ENCODE results near the gene MAP4K2.

Gene MAP4K2

DNA sequence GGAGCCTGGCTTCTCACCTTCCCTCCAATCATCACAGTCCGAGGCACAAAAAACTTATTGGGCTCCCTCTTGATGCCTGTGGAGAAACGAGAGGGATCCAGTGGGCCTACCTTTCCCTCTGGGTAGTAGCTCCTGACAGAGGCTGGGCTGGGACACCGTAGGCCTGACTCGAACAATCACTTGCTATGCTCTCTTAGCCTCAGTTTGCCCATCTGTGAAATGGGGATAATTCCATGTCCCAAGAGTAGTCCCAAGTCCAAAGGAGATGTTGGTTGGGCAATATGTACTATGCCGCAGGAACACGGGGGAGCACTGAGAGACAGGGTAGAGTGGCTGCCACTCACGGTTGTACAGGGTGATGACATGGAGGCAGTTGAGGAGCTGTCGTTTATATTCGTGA, 51.4 kb downstream of the MAP4K2 start:
- DNase-seq (ENCODE audit: low read depth): no peak
- H3K4me3 ChIP-seq (ENCODE audit: low read depth, low read length): no peak overlapping the region
- no peak for TF ChIP-seq CTCF (IDR thresholded peaks at IDR 0.05; ENCODE audit: control insufficient read depth, extremely low read depth, insufficient read depth)

GRCh38 chr11:64751136-64751535, 51.9 kb downstream of the MAP4K2 start:
- no peak for TF ChIP-seq CTCF (IDR thresholded peaks at IDR 0.05; ENCODE audit: control insufficient read depth, extremely low read depth, insufficient read depth)
- DNase-seq (ENCODE audit: low read depth): no peak
- H3K4me3 ChIP-seq (ENCODE audit: low read depth, low read length): no peak overlapping the region

DNA sequence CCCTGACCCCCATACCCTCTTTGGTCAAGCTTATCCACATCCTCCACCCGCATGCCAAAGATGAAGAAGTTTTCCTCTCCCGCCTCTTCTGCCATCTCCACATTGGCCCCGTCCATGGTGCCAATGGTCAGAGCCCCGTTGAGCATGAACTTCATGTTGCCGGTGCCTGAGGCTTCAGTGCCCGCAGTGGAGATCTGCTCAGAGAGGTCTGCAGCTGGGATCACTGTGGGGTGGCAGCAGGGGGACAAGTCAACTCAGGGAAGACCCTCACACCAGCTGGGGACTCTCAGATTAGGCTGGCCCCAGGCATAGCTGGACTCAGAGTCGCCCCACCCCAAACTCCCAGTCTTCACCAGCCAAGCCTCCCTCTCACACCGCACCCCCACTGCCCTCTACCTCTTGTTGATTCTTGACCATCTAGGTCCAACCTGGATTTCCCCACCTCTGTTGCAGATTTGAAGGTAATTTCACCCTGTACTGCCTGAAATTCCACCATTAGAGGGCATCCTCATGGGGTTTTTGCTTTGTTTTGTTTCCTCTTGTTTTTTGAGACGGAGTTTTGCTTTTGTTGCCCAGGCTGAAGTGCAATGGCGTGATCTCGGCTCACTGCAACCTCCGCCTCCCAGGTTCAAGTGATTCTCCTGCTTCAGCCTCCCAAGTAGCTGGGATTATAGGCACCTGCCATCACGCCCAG, 52.5 kb downstream of the MAP4K2 start:
- DNase-seq (ENCODE audit: low read depth): no peak
- TF ChIP-seq CTCF (IDR thresholded peaks at IDR 0.05; ENCODE audit: control insufficient read depth, extremely low read depth, insufficient read depth): no peak
- H3K4me3 ChIP-seq (ENCODE audit: low read depth, low read length): no peak overlapping the region

DNA sequence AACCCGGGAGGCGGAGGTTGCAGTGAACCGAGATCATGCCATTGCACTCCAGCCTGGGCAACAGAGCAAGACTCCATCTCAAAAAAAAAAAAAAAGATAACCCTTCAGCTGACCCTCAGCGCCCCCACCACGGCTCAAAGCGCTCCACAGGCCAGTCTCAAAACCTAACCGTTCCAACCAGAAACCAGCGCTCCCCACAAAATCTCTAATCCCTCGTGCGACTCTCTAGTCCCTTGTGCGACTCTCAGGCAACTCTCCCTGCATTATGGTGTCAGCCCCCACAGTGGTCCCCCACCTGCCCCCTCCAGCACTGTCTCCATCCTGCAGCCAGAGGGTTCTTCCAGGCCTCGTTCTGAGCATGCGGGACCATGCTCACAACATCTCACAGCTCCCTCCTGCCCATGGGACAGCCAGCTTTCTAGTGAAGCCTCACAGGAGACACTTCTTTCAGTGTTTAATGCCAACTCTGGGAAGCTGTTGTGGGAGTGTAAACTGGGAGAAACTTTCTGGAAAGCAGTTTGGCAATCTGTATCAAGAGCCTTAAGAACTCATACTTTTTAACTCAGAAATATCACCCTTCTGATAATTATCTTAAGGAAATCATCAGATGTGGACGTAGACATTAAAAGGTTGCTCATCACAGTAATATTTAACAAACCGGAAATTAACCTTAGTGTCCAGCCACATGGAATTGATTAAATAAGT, 54.9 kb downstream of the MAP4K2 start:
- DNase-seq (ENCODE audit: low read depth): no peak
- no peak overlapping the region for H3K4me3 ChIP-seq (ENCODE audit: low read depth, low read length)
- TF ChIP-seq CTCF (IDR thresholded peaks at IDR 0.05; ENCODE audit: control insufficient read depth, extremely low read depth, insufficient read depth): no peak

DNA sequence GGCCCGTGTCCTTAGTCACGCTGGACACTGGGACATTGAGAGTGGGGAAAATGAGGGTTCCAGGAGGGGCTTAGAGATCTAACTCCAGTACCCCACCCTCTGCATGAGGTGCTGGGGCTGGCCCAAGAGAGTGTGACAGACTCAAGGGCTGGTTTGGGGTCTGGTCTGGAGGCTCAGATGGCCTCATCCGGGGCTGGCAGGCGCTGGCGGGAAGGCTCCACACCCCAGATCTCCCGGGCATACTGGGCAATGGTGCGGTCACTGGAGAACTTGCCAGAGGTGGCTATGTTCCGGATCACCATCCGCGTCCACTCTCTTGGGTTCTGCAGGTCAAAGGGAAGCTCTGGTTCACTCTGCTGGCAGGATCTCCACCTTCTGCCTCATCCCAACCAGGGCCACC, 56.5 kb downstream of the MAP4K2 start:
- no peak for TF ChIP-seq CTCF (IDR thresholded peaks at IDR 0.05; ENCODE audit: control insufficient read depth, extremely low read depth, insufficient read depth)
- H3K4me3 ChIP-seq (ENCODE audit: low read depth, low read length): no peak overlapping the region
- no peak for DNase-seq (ENCODE audit: low read depth)

GRCh38 chr11:64745521-64746328, 57.3 kb downstream of the MAP4K2 start:
- DNase-seq (ENCODE audit: low read depth): no peak
- no peak for TF ChIP-seq CTCF (IDR thresholded peaks at IDR 0.05; ENCODE audit: control insufficient read depth, extremely low read depth, insufficient read depth)
- no peak overlapping the region for H3K4me3 ChIP-seq (ENCODE audit: low read depth, low read length)

Measured in LNCaP clone FGC (cell line).